GM21526 (cell line): ENCODE results near the gene HNRNPH3.

ENCODE experiments used
- ATAC-seq: cut with Tn5 transposase; IDR thresholded peaks from one replicate; pipeline ENCODE4 v1.9.1; 2021; ENCODE audit warnings: moderate library complexity; ENCODE audit not compliant: unreplicated experiment, low FRiP score

HNRNPH3 gene

GRCh38 chr10:68330852-68331454 is 911 bp upstream of the HNRNPH3 start:
- no peak for ATAC-seq

GRCh38 chr10:68332259-68333057 is 594 bp downstream of the HNRNPH3 start, which contains the start of gene PBLD:
TSS of gene PBLD (minus strand) at chr10:68332928. CDS start at chr10:68306844, 26,084 bp downstream.
- ATAC-seq = peak; percentile 13

GRCh38 chr10:68333058-68333395 is 1.2 kb downstream of the HNRNPH3 start:
- no peak for ATAC-seq

- ATAC-seq = no peak
Observed at GRCh38 chr10:68333440-68334431, 1.9 kb downstream of the HNRNPH3 start.

- ATAC-seq = no peak
Observed at GRCh38 chr10:68334672-68335467, 3.0 kb downstream of the HNRNPH3 start.

- no peak for ATAC-seq
Observed at GRCh38 chr10:68336754-68337351, 5.0 kb downstream of the HNRNPH3 start.

- ATAC-seq = no peak
Observed at GRCh38 chr10:68340358-68341080, 8.7 kb downstream of the HNRNPH3 start.

- ATAC-seq = no peak
Observed at GRCh38 chr10:68342909-68343516, 11.1 kb downstream of the HNRNPH3 start.

- no peak for ATAC-seq
Observed at GRCh38 chr10:68345621-68346020, 13.8 kb downstream of the HNRNPH3 start.

GRCh38 chr10:68346774-68347173 is 14.9 kb downstream of the HNRNPH3 start:
- no peak for ATAC-seq

GRCh38 chr10:68348265-68348741 is 16.4 kb downstream of the HNRNPH3 start:
- peak; percentile 48 for ATAC-seq

- ATAC-seq = no peak
Observed at GRCh38 chr10:68353537-68353936, 21.7 kb downstream of the HNRNPH3 start.

GRCh38 chr10:68359189-68359588 is 27.3 kb downstream of the HNRNPH3 start:
- ATAC-seq = no peak

- no peak for ATAC-seq
Observed at GRCh38 chr10:68362590-68362989, 30.7 kb downstream of the HNRNPH3 start.

GRCh38 chr10:68364101-68364886 is 32.4 kb downstream of the HNRNPH3 start:
- ATAC-seq = no peak

- no peak for ATAC-seq
Observed at GRCh38 chr10:68365611-68366010, 33.7 kb downstream of the HNRNPH3 start.

- no peak for ATAC-seq
Observed at GRCh38 chr10:68366600-68366999, 34.7 kb downstream of the HNRNPH3 start.

GRCh38 chr10:68367121-68367520 is 35.3 kb downstream of the HNRNPH3 start:
- no peak for ATAC-seq
